Measurements from ENCODE around the gene ACSF3.
"Not testable (repeated sequence)": the region's sequence is repeated elsewhere in the genome, so short reads cannot be mapped to it uniquely, and the experiment has no call there.

ACSF3 gene

GRCh38 chr16:89069920-89070319 lies 23.7 kb upstream of the ACSF3 start:
- no peak overlapping the region for H3K4me3 ChIP-seq (ENCODE audit: low read depth, low read length)
- TF ChIP-seq MAX (IDR thresholded peaks at IDR 0.05; ENCODE audit: low read depth, low read length), result no peak
- no peak for TF ChIP-seq POLR2A (IDR thresholded peaks at IDR 0.05; ENCODE audit: extremely low read depth, insufficient read length)
- TF ChIP-seq MYC (IDR thresholded peaks at IDR 0.05; ENCODE audit: low read depth, low read length), result no peak
- TF ChIP-seq CTCF (IDR thresholded peaks at IDR 0.05; ENCODE audit: low read depth, low read length), result no peak
- DNase-seq (ENCODE audit: low read depth), result no peak

- DNase-seq (ENCODE audit: low read depth), result no peak
- no peak overlapping the region for H3K4me3 ChIP-seq (ENCODE audit: low read depth, low read length)
- TF ChIP-seq MAX (IDR thresholded peaks at IDR 0.05; ENCODE audit: low read depth, low read length), result no peak
- TF ChIP-seq CTCF (IDR thresholded peaks at IDR 0.05; ENCODE audit: low read depth, low read length), result no peak
- TF ChIP-seq POLR2A (IDR thresholded peaks at IDR 0.05; ENCODE audit: extremely low read depth, insufficient read length), result no peak
- TF ChIP-seq MYC (IDR thresholded peaks at IDR 0.05; ENCODE audit: low read depth, low read length), result no peak
Measured at GRCh38 chr16:89070590-89070989, 23.1 kb upstream of the ACSF3 start.

- DNase-seq (ENCODE audit: low read depth), result no peak
- H3K4me3 ChIP-seq (ENCODE audit: low read depth, low read length), result no peak overlapping the region
- TF ChIP-seq CTCF (IDR thresholded peaks at IDR 0.05; ENCODE audit: low read depth, low read length) (no peak), MYC (IDR thresholded peaks at IDR 0.05; ENCODE audit: low read depth, low read length) (no peak), MAX (IDR thresholded peaks at IDR 0.05; ENCODE audit: low read depth, low read length) (no peak), POLR2A (IDR thresholded peaks at IDR 0.05; ENCODE audit: extremely low read depth, insufficient read length) (no peak)
Measured at GRCh38 chr16:89071686-89072547, 21.7 kb upstream of the ACSF3 start.

- no peak overlapping the region for H3K4me3 ChIP-seq (ENCODE audit: low read depth, low read length)
- no peak for DNase-seq (ENCODE audit: low read depth)
- no peak for TF ChIP-seq CTCF (IDR thresholded peaks at IDR 0.05; ENCODE audit: low read depth, low read length)
- no peak for TF ChIP-seq MAX (IDR thresholded peaks at IDR 0.05; ENCODE audit: low read depth, low read length)
- TF ChIP-seq MYC (IDR thresholded peaks at IDR 0.05; ENCODE audit: low read depth, low read length), result no peak
- no peak for TF ChIP-seq POLR2A (IDR thresholded peaks at IDR 0.05; ENCODE audit: extremely low read depth, insufficient read length)
Measured at GRCh38 chr16:89072548-89073130, 21.0 kb upstream of the ACSF3 start.

- TF ChIP-seq MYC (IDR thresholded peaks at IDR 0.05; ENCODE audit: low read depth, low read length) (no peak), POLR2A (IDR thresholded peaks at IDR 0.05; ENCODE audit: extremely low read depth, insufficient read length) (no peak), MAX (IDR thresholded peaks at IDR 0.05; ENCODE audit: low read depth, low read length) (no peak), CTCF (IDR thresholded peaks at IDR 0.05; ENCODE audit: low read depth, low read length) (no peak)
- H3K4me3 ChIP-seq (ENCODE audit: low read depth, low read length), result no peak overlapping the region
- DNase-seq (ENCODE audit: low read depth), result no peak
Measured at GRCh38 chr16:89073346-89074071, 20.1 kb upstream of the ACSF3 start.

GRCh38 chr16:89074072-89074674 lies 19.5 kb upstream of the ACSF3 start:
- not testable (repeated sequence) for H3K4me3 ChIP-seq (ENCODE audit: low read depth, low read length); DNase-seq (ENCODE audit: low read depth)
